Stimulated activated CD4-positive, alpha-beta T cell treated with anti-CD3 and anti-CD28 coated beads, Interleukin-4, amount 100 ng/mL, for 4 hours (primary cell): ENCODE data around the gene SAPCD1.

Experiments
- DNase-seq, 2 experiments: peaks; one replicate each; pipeline ENCODE4 v3.0.0-alpha.2; 2020

Gene SAPCD1

GRCh38 chr6:31729979-31730630, 32.4 kb upstream of the SAPCD1 start:
- DNase-seq: peak; percentile 53 to 66

DNA sequence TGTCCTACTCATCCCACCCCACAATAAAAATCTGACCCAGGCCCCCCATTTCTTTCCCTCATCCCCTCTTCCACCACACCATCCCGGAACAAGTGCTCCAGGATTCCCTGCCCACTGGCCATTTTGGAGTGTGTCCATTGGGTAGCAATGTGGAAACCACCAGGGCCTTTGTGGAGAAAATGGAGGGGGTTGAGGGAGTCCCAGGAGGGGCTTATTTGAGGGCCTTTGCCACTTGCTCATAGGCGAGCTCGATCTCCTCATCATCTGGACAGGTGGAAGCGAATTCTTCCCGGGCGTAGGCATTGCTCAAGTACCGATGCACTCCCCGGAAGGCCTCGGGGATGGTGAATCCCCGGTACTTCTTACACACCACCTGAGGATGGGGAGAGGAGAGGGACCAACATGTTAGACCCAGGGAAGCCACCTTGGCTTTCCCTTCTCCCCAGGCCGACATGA, 31.8 kb upstream of the SAPCD1 start:
- DNase-seq: no peak

DNA sequence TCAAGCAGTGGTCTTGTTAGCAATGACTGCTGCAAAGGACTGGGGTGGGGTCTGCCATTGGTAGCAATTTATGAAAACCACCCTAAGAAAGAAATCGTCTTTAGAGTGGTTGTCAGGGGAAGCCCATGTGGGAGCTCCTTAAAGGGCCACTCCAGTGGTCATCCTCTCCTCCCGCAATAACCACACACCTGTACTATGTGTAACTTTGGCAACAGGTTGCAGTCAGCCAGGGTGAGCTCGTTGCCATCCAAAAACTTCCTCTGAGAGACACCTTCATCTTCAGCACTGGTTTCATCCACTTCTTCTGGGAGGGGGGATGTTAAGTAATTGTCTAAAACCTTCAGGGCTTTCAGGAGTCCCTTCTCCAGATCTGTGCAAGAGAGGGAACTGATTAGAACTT, 30.4 kb upstream of the SAPCD1 start:
- no peak for DNase-seq

GRCh38 chr6:31733734-31734133, 28.7 kb upstream of the SAPCD1 start:
- no peak for DNase-seq

GRCh38 chr6:31734247-31734820, 28.1 kb upstream of the SAPCD1 start:
- no peak for DNase-seq

DNA sequence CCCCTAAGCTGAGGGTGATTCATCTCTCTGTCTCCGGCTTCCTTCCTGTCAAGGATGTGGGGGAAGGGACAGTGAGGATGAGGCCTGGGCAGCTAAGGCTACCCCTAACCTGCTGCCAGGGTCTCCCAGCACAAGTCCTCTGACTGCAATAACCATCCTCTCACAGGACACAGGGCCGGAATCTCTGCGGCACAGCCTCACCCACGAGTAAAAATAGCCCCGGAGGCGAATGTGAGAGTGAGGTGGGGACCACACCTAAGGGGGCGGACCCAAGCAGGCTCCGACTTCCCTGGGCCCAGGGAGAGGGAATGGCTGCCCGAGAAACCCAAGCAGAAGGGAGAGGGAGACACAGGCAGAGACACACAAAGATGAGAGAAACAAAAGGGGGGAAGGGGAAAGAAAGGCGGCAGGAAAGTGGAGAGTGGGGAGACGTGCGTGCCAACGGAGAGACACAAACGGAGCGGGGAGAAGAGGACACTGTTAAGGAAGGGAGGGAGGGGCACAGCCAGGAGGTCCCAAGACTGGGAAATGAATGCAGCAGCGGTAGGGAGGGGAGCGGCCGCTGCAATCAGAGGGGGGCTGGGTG, 27.5 kb upstream of the SAPCD1 start:
- DNase-seq: peak; percentile 38 to 58

- peak; percentile 78 to 79 for DNase-seq
These were observed 26.3 kb upstream of the SAPCD1 start, which contains the start of gene CLIC1 for GRCh38 chr6:31736021-31736767. Gene CLIC1, minus strand, starts transcription at chr6:31736530. Its CDS starts 230 bp downstream, at chr6:31736300.

- DNase-seq: no peak
These were observed 25.6 kb upstream of the SAPCD1 start for GRCh38 chr6:31736768-31737314.

DNA sequence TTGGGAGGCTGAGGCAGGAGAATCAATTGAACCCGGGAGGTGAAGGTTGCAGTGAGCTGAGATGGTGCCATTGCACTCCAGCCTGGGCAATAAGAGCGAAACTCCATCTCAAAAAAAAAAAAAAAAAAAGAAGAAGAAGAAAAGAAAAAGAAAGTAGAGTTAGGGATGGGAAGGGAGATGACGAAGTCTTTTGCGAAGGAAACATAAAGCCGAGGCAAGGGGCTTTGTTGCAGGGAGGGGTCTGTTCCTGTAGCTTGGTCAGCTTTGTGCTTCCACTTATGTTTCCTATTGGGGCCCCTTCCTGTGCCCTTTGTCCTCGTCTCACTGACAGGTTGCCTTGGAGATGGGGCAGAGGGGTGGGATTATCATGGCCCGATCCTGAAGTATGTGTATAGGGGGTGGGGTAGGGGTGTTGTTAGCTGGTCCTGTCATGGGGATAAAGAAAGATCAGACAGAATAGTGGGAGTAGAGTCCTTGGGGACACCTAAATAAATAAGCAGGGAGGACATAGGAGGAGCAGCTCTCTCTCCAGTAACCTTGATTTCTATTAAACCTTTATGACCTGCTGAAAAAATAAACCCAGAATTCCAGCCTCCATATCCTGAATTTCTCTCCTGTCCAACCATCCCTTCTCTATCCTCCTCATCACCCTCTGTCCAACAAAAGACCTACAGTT, 25.0 kb upstream of the SAPCD1 start:
- DNase-seq: no peak

- DNase-seq: peak; percentile 30 to 71
These were observed 24.2 kb upstream of the SAPCD1 start for GRCh38 chr6:31737991-31738979.

GRCh38 chr6:31739639-31740396, 22.6 kb upstream of the SAPCD1 start, which contains the start of gene MSH5:
Gene MSH5, plus strand, starts transcription at chr6:31740005. Its CDS starts 462 bp downstream, at chr6:31740467.
- peak; percentile 92 to 96 for DNase-seq

- peak in 1 of 2 experiments; percentile 42 for DNase-seq
These were observed 21.8 kb upstream of the SAPCD1 start for GRCh38 chr6:31740397-31741223.

GRCh38 chr6:31741815-31742214, 20.6 kb upstream of the SAPCD1 start:
- no peak for DNase-seq

GRCh38 chr6:31742894-31743293, 19.6 kb upstream of the SAPCD1 start:
- no peak for DNase-seq

DNA sequence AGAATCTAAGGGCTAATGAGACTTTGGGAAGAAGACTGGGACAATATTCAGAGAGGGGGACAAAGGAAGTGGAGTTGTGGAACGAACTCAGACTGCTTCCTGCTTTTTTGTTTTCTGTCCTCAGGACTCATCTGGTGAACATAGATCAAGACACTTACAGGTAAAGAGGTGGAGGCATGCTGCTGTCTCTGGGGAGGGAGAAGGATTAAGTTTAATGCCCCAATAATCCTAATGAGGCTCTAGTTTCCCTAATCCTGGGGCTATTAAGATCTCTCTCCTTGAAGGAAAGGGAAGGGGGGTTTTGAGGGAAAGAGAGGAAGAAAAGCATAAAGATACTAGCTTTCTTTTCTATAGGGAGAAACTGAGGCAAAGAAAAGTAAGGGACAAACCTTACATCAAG, 18.0 kb upstream of the SAPCD1 start:
- no peak for DNase-seq

GRCh38 chr6:31749301-31750036, 13.0 kb upstream of the SAPCD1 start:
- DNase-seq: no peak

- DNase-seq: no peak
These were observed 11.9 kb upstream of the SAPCD1 start for GRCh38 chr6:31750411-31751022.

GRCh38 chr6:31752739-31753319, 9.6 kb upstream of the SAPCD1 start:
- DNase-seq: no peak
